ENCODE results near the gene XXYLT1. TPM values are rescaled to one million over a fixed set of nuclear protein-coding genes. Genes with fewer than 3 reads are reported as not detected.

XXYLT1 gene
- total and polyA plus RNA-seq, 2 of the 4 experiments (the other 2 are of a cell fraction) = 14.7 to 18.1 TPM

DNA sequence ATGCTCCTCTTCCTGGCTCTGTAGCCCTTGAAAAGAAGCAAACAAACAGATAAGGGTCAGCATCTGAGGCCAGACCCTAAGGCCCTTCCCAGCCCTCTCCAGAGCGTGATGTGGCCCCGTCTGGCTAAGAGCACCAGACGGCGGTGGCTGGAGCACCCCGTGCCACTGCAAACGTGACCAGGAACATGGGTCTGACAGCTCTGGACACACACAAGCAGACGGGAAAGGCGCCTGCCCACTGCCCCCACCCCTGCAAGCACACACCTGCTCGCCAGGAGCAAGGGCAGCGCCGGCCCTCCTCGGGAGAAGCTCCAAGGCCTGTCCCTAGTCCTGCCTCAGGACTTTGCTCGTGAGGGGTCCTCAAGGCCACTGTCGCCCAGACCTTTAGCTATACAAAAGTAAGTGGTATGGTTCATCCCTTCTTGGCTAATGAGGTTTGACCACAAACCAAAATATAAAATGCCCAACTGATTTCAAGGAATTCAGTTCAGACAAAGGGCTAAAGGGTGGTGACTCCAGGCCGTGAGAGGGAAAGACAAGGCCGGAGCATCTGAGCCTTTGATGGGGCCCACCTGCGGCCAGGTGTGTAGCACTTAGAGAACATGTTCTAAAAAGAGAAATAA is 90.4 kb downstream of the XXYLT1 start (continued):
- TF ChIP-seq FOS (IDR thresholded peaks at IDR 0.05; ENCODE audit: low read depth, low read length) = no peak

DNA sequence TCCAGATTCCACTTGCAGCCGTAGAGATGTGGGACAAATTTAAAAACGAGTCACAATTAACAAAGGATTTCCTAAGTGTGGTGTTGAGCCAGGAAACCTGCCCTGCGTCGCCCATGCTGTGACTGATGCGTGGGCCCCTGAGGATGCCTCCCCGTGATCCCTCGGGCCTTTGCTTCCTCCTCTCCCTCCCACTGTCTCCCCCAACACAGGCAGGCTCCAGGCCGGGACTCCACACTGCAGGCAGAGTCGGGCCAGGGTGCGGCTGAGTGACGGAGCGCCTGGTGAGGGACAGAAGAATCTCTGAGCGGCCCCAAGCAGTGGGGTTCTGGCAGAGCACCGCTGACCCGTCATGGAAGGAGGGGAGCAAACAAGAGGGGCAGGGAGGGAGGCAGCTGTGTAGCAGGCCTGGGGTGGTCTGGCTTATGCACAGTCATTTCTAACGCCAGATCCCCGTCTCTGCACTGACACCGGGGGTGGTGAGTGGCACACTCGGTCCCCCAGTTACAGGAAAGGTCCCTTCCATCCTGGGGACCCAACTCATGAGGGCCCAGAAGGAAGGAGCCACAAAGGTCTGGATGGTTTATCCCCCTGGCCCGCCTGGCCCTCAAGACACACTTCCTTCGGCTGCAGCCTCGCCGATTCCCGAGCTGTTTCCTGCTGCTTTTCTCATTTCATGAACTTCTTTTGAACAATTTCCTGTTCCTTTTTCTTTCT is 91.0 kb downstream of the XXYLT1 start:
- Histone ChIP-seq H4K20me1 (ENCODE audit: insufficient read depth, low read length) (no peaks in the 10 kb centered on the region), H2BK15ac (ENCODE audit: low read depth, low read length) (peak overlapping the region; percentile 65; the same call in 1 of the 3 replicates), H2BK120ac (ENCODE audit: low read depth, low read length) (peak overlapping the region; percentile 77), H3K27ac (ENCODE audit: insufficient read depth, low read length) (peak overlapping the region; percentile 19; the same call in 1 of the 2 replicates), H2AFZ (replicated peaks; ENCODE audit: low read length, poor library complexity) (peak overlapping the region; percentile 44), H3K36me3 (ENCODE audit: control insufficient read depth, insufficient read depth, low read length) (peaks cover 6% of the 10 kb centered on the region; the same call in 1 of the 2 replicates), H3K18ac (ENCODE audit: low read depth, low read length) (peak overlapping the region; percentile 56), H2AK5ac (ENCODE audit: low read depth, low read length) (peak overlapping the region; percentile 93), H3K4me1 (ENCODE audit: control insufficient read depth, insufficient read depth, low read length) (peaks cover 19% of the 10 kb centered on the region), H4K8ac (ENCODE audit: low read depth in 2 of 2, low read length in 2 of 2) (peak overlapping the region; percentile 58 to 82; a peak in 3 of 4 replicates), H4K91ac (ENCODE audit: insufficient read depth, low read depth, low read length) (peak overlapping the region; percentile 67; the same call in 1 of the 2 replicates), H3K27me3 (ENCODE audit: control insufficient read depth, insufficient read depth, low read length) (no peaks in the 10 kb centered on the region), H3K9ac (ENCODE audit: low read depth, low read length) (no peak overlapping the region; the same call in 1 of the 2 replicates), H3K23ac (ENCODE audit: low read depth, low read length) (peak overlapping the region; percentile 31; the same call in 1 of the 2 replicates), H3K4me3 (ENCODE audit: insufficient read depth, low read depth, low read length) (no peak overlapping the region), H3K9me3 (ENCODE audit: control insufficient read depth, insufficient read depth, low read length) (0 out of 2 replicates have a peak, but pooled peaks cover 2% of the 10 kb centered on the region), H3K14ac (replicated peaks; ENCODE audit: low read depth, low read length) (peak overlapping the region; percentile 68; the same call in 1 of the 2 replicates), H3K9me1 (ENCODE audit: insufficient read depth, low read length) (peaks cover 13% of the 10 kb centered on the region), H2BK5ac (ENCODE audit: low read depth, low read length, poor library complexity, severe bottlenecking) (peak overlapping the region; percentile 42), H3K4me2 (ENCODE audit: low read depth, low read length) (no peak overlapping the region), H2AK9ac (replicated peaks; ENCODE audit: low read depth, low read length, poor library complexity) (no peak overlapping the region), H3K79me1 (ENCODE audit: low read depth in 1 of 2, low read length in 2 of 2) (peaks cover 19 to 60% of the 10 kb centered on the region in 2 experiments; a peak in 3 of 4 replicates), H2BK20ac (ENCODE audit: low read depth, low read length) (peak overlapping the region; percentile 82; the same call in 1 of the 2 replicates), H4K5ac (ENCODE audit: low read depth, low read length) (peak overlapping the region; percentile 69), H3K4ac (ENCODE audit: low read depth, low read length) (peak overlapping the region; percentile 79), H3K56ac (ENCODE audit: extremely low read depth, insufficient read depth, low read length) (no peak overlapping the region)
- DNase-seq = no peak
- ATAC-seq (ENCODE audit: low read depth) = no peak
- CTCF ChIA-PET = interaction anchor here (0.6 kb wide), 1 partner anchor 74 kb away, joined by 3 read pairs; no protein-coding TSS in a partner anchor
- intact Hi-C loops (cut with micrococcal nuclease) = no loop called here
- 95% methylated on average over 4 of the region's 24 CpGs; no CpG with 5 or more reads in 1 of the 2 experiments for WGBS, 2 experiments (ENCODE audit: extremely low coverage in 2 of 2, insufficient read length in 1 of 2)
- BruUV-seq (replicated peaks) = no TSS peak
- POLR2A ChIA-PET (ENCODE audit: unreplicated experiment) = no interaction called here
- TF ChIP-seq MAFK (IDR thresholded peaks at IDR 0.05; ENCODE audit: low read depth, low read length) = no peak
- no peak for TF ChIP-seq RAD21 (IDR thresholded peaks at IDR 0.05; ENCODE audit: low read length)
- TF ChIP-seq, protein P1, sequence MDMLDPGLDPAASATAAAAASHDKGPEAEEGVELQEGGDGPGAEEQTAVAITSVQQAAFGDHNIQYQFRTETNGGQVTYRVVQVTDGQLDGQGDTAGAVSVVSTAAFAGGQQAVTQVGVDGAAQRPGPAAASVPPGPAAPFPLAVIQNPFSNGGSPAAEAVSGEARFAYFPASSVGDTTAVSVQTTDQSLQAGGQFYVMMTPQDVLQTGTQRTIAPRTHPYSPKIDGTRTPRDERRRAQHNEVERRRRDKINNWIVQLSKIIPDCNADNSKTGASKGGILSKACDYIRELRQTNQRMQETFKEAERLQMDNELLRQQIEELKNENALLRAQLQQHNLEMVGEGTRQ (IDR thresholded peaks at IDR 0.05; ENCODE audit: low read depth, low read length) = no peak
- TF ChIP-seq SMC3 (IDR thresholded peaks at IDR 0.05; ENCODE audit: low read depth, low read length) = no peak
- TF ChIP-seq RFX5 (IDR thresholded peaks at IDR 0.05; ENCODE audit: low read depth, low read length) = no peak
- TF ChIP-seq FOS (IDR thresholded peaks at IDR 0.05; ENCODE audit: low read depth, low read length) = no peak
- TF ChIP-seq, protein P2, sequence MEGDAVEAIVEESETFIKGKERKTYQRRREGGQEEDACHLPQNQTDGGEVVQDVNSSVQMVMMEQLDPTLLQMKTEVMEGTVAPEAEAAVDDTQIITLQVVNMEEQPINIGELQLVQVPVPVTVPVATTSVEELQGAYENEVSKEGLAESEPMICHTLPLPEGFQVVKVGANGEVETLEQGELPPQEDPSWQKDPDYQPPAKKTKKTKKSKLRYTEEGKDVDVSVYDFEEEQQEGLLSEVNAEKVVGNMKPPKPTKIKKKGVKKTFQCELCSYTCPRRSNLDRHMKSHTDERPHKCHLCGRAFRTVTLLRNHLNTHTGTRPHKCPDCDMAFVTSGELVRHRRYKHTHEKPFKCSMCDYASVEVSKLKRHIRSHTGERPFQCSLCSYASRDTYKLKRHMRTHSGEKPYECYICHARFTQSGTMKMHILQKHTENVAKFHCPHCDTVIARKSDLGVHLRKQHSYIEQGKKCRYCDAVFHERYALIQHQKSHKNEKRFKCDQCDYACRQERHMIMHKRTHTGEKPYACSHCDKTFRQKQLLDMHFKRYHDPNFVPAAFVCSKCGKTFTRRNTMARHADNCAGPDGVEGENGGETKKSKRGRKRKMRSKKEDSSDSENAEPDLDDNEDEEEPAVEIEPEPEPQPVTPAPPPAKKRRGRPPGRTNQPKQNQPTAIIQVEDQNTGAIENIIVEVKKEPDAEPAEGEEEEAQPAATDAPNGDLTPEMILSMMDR (conservative IDR thresholded peaks at IDR 0.05; ENCODE audit: low read depth, low read length) = no peak
- TF ChIP-seq NFE2L2 (IDR thresholded peaks at IDR 0.05; ENCODE audit: low read depth, low read length) = no peak
- TF ChIP-seq POLR2A (IDR thresholded peaks at IDR 0.05; ENCODE audit: low read depth, low read length) = no peak
- in situ Hi-C loops (cut with MboI; ENCODE audit: low sequenced_read_pairs) = no loop called here
- dilution Hi-C loops (cut with HindIII; ENCODE audit: low sequenced_read_pairs, unreplicated experiment) = no loop called here

Measured in IMR-90 (cell line).